ENCODE data around the gene MAST4. TPM values are rescaled to one million over a fixed set of nuclear protein-coding genes. Genes with fewer than 3 reads are reported as not detected.

The MAST4 gene
- total and polyA plus RNA-seq, 2 of the 8 experiments (the other 6 are each of a cell fraction or from before 2014, with no cell fraction given): 1.5 to 2.6 TPM

DNA sequence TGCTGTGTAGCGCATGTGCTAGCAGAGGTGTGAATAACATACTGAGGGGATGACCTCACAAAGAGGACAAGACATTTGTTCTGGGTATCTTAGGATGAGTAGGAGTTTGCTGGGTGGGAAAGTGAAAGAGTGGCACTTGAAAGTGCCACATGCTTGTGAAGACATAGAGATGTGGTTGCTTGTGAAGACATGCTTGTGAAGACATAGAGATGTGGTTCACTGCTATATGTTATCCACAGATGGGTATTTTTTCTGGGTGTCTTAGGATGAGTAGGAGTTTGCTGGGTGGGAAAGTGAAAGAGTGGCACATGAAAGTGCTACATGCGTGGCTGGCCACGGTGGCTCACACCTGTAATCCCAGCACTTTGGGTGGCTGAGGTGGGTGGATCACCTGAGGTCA, 63.6 kb downstream of the MAST4 start:
- POLR2A ChIA-PET (ENCODE audit: partially characterized antibody): no interaction called here
- TF ChIP-seq, protein P1, sequence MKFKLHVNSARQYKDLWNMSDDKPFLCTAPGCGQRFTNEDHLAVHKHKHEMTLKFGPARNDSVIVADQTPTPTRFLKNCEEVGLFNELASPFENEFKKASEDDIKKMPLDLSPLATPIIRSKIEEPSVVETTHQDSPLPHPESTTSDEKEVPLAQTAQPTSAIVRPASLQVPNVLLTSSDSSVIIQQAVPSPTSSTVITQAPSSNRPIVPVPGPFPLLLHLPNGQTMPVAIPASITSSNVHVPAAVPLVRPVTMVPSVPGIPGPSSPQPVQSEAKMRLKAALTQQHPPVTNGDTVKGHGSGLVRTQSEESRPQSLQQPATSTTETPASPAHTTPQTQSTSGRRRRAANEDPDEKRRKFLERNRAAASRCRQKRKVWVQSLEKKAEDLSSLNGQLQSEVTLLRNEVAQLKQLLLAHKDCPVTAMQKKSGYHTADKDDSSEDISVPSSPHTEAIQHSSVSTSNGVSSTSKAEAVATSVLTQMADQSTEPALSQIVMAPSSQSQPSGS (IDR thresholded peaks at IDR 0.05; ENCODE audit: low read length): no peak
- TF ChIP-seq TCF12 (IDR thresholded peaks at IDR 0.05; ENCODE audit: low read depth, low read length) (no peak), SIX5 (IDR thresholded peaks at IDR 0.05; ENCODE audit: low read depth, low read length) (no peak), RAD21 (IDR thresholded peaks at IDR 0.05 in 1 of 2, conservative IDR thresholded peaks at IDR 0.05 in 1 of 2; ENCODE audit: low read depth in 2 of 2, low read length in 2 of 2) (no peak), RBBP5 (IDR thresholded peaks at IDR 0.05; ENCODE audit: borderline replicate concordance, low read depth, low read length) (no peak), PHF8 (conservative IDR thresholded peaks at IDR 0.05; ENCODE audit: low read depth, low read length) (no peak), EP300 (IDR thresholded peaks at IDR 0.05; ENCODE audit: borderline replicate concordance in 1 of 2, low read depth in 2 of 2, low read length in 2 of 2) (no peak), BCL11A (IDR thresholded peaks at IDR 0.05; ENCODE audit: low read depth in 2 of 2, low read length in 2 of 2) (no peak), SUZ12 (IDR thresholded peaks at IDR 0.05; ENCODE audit: low read length) (no peak), KDM4A (IDR thresholded peaks at IDR 0.05; ENCODE audit: low read depth, low read length, severe bottlenecking) (no peak), BACH1 (IDR thresholded peaks at IDR 0.05; ENCODE audit: low read length) (no peak), POLR2AphosphoS5 (IDR thresholded peaks at IDR 0.05; ENCODE audit: low read depth, low read length) (no peak), TAF1 (IDR thresholded peaks at IDR 0.05; ENCODE audit: low read depth, low read length) (no peak)

More for the DNA sequence above, 63.6 kb downstream of the MAST4 start:
- no peak overlapping the region for H2BK12ac ChIP-seq (ENCODE audit: low read depth, low read length)
- no peaks in the 10 kb centered on the region for H3K79me2 ChIP-seq (ENCODE audit: control insufficient read depth in 1 of 2, insufficient read depth in 2 of 2, low read length in 2 of 2)
- DNase-seq (ENCODE audit: low read depth in 1 of 2, low spot score in 2 of 2) (no peak), FAIRE-seq (no peak)
- H2AFZ ChIP-seq (ENCODE audit: low read length): no peak overlapping the region
- H2BK120ac ChIP-seq (replicated peaks; ENCODE audit: low read depth, low read length): no peak overlapping the region
- no peak overlapping the region for H3K9ac ChIP-seq (replicated peaks in 1 of 4; ENCODE audit: extremely low read depth in 1 of 4, low read depth in 3 of 4, low read length in 3 of 4)
- no peaks in the 10 kb centered on the region for H3K27me3 ChIP-seq (replicated peaks in 1 of 4; ENCODE audit: control insufficient read depth in 3 of 4, extremely low read depth in 1 of 4, insufficient read depth in 3 of 4, low read length in 3 of 4)
- no peak overlapping the region for H3K23ac ChIP-seq (ENCODE audit: insufficient read length)
- CTCF ChIA-PET (ENCODE audit: partially characterized antibody): interaction anchor here (1.3 to 2.1 kb wide), 5 partner anchors 25 to 353 kb away, joined by 3 to 11 read pairs (median 4); no protein-coding TSS in a partner anchor
- WGBS, 2 experiments (ENCODE audit: extremely low coverage in 1 of 2, insufficient coverage in 1 of 2, insufficient read length in 1 of 2, insufficient replicate concordance in 2 of 2, low coverage in 1 of 2, low lambda C conversion rate in 2 of 2, missing lambda C conversion rate in 1 of 2): 96% methylated on average over 3 of the region's 3 CpGs; no CpG with 5 or more reads in 1 of the 2 experiments
- H2AK5ac ChIP-seq (ENCODE audit: low read depth, low read length): no peak overlapping the region
- no peak overlapping the region for H3K27ac ChIP-seq (ENCODE audit: low read depth, low read length)
- no peak overlapping the region for H2BK5ac ChIP-seq (ENCODE audit: low read depth, low read length)
- no peak overlapping the region for H3K4me3 ChIP-seq (ENCODE audit: extremely low read depth in 1 of 4, insufficient read depth in 2 of 4, low read depth in 3 of 4, low read length in 4 of 4)
- no peak overlapping the region for H2BK15ac ChIP-seq (ENCODE audit: low read length)
- no peak overlapping the region for H2BK20ac ChIP-seq (ENCODE audit: low read length)
- H3K9me3 ChIP-seq (ENCODE audit: insufficient read depth in 2 of 2, low read depth in 1 of 2, low read length in 1 of 2): no peaks in the 10 kb centered on the region
- H3K56ac ChIP-seq (replicated peaks; ENCODE audit: insufficient read length, low read depth, low read length): no peak overlapping the region
- no peaks in the 10 kb centered on the region for H4K20me1 ChIP-seq (replicated peaks in 1 of 2; ENCODE audit: control insufficient read depth in 1 of 2, insufficient read depth in 2 of 2, low read length in 2 of 2)
- no peak overlapping the region for H4K91ac ChIP-seq (replicated peaks; ENCODE audit: insufficient read length, low read length)
- H3K79me1 ChIP-seq (ENCODE audit: low read depth, low read length): peaks cover 2% of the 10 kb centered on the region; the same call in 1 of the 2 replicates
- H3K4me2 ChIP-seq (ENCODE audit: insufficient read depth in 1 of 2, low read depth in 2 of 2, low read length in 2 of 2): no peak overlapping the region
- no peak overlapping the region for H3K14ac ChIP-seq (ENCODE audit: insufficient read length)
- H3K4me1 ChIP-seq (replicated peaks in 1 of 4; ENCODE audit: control insufficient read depth in 3 of 4, insufficient read depth in 4 of 4, low read length in 3 of 4): no peaks in the 10 kb centered on the region
- H4K8ac ChIP-seq (ENCODE audit: extremely low read depth, insufficient read depth, low read length): no peak overlapping the region
- no peaks in the 10 kb centered on the region for H3K23me2 ChIP-seq (ENCODE audit: low read depth, low read length)
- H3K18ac ChIP-seq (ENCODE audit: extremely low read depth, low read length): no peak overlapping the region
- H3K36me3 ChIP-seq (ENCODE audit: control insufficient read depth in 2 of 4, insufficient read depth in 4 of 4, low read length in 3 of 4): no peaks in the 10 kb centered on the region
- no peak overlapping the region for H3K4ac ChIP-seq (replicated peaks; ENCODE audit: insufficient read length, low read depth, low read length)
- H4K5ac ChIP-seq (ENCODE audit: insufficient read length, low read depth, low read length): no peak overlapping the region

Measured in H1 (cell line).